HG03159 (cell line): Measurements from ENCODE around the gene PTGFRN.

Source experiments
- ATAC-seq: cut with Tn5 transposase; IDR thresholded peaks from one replicate; pipeline ENCODE4 v1.9.1; 2021; ENCODE audit warnings: mild to moderate bottlenecking, moderate library complexity; ENCODE audit not compliant: unreplicated experiment

PTGFRN gene

DNA sequence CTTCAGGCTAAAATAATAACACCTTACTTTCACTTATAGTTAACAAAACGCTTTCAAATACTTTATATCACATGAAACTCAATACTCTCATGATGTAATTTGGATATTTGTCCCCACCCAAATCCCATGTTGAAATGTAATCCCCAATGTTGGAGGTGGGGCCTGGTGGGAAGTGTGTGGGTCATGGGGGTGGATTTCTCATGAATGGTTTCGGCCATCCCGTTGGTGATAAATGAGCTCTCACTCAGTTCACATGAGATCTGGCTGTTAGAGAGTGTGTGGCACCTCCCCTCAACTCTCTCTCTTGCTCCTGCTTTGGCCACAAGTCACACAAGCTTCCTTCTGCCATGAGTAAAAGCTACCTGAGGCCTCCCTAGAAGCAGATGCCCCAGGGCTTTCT, 22.5 kb upstream of the PTGFRN start:
- no peak for ATAC-seq

DNA sequence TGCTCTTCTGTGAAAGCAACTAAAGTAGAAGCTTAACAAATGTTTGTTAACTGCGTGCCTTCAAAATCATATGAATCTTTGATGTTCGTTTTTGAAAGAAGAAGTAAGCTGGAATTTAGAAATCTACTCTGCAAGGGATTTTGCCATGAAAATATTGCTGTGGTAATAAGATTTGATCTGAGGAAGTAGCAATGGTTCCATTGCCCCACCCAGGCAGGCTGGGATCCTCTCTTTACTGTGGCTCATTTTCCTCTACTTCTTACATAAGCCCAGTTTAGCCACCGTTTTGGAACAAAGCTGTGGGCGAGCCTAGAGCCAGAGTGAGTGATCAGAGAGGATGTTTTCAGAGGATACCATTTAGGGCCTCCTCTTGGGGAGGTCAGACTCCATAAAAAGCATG, 20.3 kb upstream of the PTGFRN start:
- ATAC-seq, result no peak

DNA sequence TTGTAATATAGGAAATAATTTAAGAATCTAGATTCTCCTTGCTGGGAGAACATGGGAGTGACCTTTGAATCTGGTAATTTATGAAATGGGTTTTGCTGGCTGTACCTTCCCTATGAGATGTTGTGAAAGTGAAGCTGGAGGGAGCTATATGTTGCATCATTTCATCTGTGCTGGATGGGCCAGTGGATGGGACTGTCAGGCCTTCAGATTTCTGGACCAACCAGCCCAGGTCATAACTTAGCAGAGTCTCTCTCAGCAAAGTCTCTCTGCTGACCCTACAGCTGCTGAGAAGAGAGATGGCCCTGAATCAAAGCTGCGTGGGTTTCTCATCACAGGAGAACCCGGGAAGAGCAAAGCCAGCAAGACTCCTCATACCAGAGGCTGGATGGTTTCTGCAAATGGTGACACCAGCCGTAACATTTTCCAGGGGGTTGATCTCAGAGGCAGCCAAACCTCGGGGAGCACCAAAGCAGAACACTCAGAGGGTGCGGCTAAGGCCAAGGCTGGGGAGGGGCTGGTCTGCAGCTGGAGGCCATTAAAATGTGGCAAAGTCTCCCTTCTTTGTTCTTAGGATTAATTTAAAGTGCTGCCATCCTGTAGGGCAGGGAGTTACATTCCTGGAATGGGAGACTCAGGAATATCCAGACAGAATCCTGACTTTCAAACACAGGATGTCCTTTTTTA, 18.2 kb upstream of the PTGFRN start:
- no peak for ATAC-seq

DNA sequence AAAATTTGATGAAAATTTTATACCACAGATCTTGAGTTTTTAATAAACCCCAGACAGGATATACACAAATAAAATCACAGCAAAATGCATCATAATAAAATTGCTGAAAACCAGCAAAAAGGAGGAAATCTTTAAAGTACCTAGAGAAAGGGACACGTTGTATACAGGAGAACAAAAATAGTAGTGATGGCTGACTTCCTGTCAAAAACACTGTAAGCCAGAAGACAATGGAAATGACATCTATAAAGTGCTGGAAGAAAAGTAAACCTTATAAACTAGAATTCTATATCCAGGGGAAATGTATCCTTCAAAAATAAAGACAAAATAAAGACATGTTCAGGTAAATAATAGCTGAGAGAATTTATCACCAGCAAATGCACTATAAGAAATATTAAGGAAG, 14.6 kb upstream of the PTGFRN start:
- ATAC-seq, result no peak

DNA sequence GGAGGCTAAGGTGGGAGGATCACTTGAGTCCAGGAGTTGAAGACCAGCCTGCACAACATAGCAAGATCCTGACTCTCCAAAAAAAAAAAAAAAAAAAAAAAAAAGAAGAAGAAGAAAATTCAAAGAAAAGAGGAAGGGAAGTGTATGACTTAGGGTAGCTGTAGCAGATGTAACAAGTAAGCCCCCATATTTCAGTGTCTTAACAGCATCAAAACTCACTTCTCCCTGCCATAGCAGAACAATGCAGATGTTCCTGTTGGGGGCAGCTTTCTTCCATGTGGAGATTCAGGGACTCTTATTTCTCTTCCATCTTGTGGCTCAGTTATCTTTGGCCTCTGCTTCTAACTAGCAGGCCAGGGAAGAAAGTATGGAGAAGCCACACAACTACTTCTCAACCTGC, 10.2 kb upstream of the PTGFRN start:
- ATAC-seq, result no peak

DNA sequence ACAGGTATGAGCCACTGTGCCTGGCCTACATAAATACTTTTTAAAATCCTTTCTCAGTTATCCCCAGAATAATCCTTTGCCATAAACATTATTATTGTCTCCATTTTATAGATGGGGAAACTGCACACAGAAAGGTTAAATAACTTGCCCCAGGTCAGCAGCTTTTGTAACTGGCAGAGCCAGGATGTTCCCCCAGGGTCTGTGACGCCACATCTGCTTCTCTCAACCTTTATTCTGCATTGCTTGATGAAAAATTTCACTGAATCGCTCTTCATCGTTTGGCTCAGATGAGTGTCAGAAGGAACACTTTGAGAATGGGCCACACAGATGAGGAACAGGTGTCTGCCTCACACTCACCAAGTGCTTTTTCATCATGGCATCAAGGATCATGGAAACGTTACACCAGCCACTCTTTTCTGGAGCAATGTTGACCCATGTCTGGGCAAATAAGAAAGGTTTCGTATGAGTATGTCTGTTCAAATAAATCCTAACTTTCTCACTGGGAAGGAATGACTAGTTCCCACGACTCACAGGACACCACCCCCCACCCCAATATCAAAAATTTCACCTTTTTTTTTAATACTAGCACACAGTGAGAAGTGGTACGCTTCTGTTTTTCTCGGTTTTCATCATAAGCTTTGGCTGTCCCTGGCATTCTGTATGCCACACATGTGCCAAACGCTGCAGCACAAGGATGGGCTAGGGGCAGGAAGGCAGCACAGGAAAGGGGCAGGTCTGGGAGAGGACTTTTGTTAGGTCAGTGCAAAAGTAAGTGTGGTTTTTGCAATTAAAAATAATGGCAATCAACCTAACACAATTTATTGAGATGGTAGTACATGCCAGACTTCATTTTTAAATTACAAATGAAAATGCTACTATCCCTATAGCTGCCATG, 9.0 kb upstream of the PTGFRN start:
- ATAC-seq, result no peak

DNA sequence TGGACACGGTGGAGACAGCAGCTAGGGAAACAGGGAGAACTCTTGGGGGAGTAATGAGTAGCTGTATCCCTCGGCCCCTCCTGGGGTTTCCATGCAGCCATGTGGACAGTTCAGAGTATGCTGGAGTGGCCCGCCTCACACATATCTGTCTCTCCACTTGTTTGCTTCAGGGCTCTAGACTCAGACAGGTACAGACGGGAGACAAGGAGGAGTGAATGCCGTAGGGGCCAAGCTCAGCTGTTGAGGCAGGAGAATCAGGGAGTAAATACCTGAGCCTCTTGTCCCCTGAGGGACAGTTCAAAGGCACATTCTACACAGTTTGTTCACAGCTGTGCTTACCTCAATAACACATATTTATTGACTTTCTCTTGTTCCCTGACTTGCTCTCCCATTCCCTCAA, 7.7 kb upstream of the PTGFRN start:
- ATAC-seq, result no peak

DNA sequence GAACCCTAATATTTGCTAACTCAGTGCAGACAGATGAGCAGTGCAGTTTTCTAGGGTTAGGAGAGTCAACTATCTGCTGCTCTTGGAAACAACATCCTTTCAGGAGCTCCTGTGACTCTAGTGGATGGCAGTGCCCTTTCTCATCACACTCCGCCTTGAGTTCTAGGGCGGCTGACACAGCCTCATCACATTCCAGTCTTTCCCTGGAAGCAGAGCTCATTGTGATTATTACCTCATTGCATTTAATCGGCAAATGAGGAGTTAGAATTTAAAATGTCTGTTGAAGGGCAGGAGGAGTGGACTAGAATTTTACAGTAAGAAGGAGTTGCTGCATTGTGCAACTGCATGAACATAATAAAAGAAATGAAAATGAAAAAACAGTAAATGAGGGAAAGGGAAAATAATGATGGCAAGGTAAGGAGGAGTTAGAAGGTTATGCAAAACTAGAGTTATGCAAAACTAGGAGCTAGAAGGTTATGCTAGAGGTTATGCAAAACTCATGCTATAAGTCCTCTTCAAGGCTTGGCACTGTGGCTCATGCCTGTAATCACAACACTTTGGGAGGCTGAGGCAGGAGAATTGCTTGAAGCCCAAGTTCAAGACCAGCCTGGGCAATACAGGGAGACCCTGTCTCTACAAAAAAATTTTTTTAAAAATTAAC, 6.9 kb upstream of the PTGFRN start:
- ATAC-seq, result no peak

DNA sequence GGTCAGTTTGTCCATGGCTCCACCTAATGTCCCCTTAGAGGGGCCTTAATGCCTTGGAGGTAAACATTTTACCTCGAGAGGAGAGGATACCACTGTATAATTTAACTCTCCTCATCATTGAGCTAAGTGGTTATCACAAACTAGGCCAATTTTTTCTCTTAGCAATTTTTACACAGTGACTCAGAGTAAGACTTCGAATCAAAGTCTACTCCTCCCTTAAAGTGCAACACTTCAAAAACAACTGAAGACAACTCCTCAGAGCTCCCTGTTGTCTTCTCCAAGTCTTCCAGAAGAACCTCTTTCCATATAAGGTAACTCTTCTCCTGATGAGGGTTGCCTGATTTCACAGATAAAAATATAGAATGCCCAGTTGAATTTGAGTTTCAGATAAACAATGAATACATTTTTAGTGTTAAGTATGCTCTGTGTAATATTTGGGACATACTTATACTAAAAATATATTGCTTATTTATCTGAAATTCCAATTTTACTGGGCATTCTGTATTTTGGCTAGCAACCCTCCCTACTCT, 4.9 kb upstream of the PTGFRN start:
- no peak for ATAC-seq

DNA sequence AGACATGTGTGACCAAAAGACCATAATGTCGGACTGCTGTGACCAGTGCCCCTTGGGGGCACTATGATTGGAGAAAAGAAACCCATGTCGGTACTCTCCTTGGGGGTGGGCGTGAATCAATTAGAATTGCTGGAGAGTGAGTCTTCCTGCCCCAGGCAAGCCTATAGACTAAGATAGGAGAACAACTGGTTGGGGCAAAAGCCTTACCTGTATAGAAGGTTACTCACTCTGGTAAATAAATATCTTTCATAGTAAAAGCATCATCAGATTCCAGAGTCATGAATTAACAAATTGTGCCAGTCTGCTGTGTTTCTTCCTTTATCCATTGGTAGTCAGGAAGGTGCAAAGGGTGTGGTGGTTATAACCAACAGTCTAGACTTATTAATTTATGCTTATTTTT, 2.9 kb upstream of the PTGFRN start:
- no peak for ATAC-seq

DNA sequence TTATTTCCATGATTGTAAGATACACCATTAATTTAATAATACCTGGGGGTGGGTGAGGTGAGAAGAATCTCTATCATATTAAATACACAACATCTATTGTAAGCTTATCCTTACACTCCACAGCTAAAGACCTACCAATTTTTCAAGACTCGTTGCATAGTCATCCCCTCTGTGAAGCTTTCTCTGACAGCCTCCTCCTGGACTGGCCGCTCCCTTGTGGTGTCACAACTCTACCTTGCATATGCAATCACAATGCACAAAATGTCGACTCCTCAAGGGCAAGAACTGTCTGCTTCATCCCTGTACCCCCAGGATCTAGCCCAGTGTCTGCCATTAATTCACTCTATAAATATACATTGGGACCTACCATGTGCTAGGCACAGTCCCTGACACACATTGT, 2.4 kb upstream of the PTGFRN start:
- no peak for ATAC-seq

DNA sequence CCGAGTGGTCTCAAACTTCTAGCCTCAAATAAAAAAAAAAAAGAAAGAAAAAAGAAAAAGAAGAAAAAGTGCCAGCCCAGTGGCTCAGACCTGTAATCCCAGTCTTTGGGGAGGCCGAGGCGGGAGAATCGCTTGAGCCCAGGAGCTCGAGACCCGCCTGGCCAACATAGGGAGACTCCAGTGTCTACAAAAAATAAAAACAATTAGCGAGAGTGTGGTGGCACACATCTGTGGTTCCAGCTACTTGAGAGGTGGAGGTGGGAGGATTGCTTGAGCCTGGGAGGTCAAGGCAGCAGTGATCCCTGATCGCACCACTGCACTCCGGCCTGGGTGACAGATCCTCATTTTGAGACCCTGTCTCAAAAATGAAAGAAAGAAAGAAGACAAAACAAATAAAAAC, 1.4 kb upstream of the PTGFRN start:
- no peak for ATAC-seq

DNA sequence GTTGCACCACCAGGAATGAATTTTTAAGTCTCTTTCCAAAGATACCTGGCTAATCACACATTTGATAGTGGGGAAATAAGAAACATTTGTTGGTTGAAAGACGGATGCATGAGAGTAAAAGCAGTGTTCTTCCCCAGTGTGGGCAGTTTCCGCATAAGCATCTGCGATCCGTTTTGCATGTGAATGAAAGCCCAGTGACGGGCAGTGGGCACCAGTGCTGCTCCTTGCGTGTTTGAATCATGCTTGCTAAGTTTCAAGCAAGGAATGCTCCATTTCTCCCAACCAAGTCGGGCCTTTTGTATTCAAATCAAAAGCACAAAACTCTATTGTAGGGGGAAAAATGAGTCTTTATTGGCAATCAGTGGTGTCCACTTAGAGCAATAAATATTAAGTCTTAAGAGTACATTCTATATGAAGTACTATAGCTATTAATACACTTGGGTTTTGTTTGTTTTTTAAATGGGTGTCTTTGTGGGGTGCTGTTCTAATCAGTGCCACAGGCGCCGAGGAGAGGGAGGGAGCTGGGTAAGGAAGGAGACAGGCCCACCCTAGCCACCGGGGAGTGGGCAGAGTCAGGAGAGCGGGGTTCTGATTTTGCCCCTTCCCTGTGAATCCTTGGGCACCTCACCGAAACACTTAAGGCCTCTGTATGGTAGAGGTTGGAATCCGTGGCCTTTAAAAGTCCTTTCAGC, 750 bp upstream of the PTGFRN start:
- no peak for ATAC-seq

DNA sequence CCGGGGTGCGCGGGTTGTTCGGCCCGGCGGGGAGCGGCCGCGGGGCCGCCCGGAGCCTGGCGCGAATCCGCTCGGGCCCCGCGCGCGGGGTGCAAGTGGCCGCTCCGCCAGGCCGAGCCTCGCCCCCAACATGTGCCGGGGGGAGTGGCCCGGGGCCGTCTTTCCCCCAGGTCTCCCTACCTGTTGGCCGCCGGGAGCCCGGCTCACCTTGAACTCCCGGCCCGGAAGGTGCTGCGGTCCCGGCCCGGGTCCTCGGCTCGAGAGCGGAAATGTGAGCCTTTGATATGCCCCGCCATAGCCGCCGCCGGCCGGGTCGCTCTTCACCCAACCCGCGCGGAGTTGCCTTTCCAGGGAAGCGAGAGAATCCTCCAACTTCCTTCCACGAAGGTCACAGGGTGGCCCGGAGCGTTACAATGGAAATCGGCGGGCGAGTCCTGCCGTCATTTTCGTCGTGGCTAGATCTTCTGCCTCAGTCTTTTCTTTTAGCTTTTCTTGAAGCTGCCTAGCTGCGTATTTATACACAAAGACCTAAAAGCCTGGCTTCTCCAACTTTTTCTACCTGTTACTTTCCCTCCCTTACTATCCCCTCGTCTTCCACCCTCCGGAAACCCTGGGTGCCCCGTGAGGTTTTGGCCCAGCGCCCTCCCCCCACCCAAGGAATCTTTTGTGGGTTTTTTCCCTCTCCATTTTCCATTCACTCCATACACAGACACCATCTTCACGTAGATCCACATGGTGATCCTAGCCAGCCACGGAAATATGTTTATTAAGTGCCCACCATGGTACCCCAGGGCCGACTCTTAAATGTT, 867 bp downstream of the PTGFRN start:
- no peak for ATAC-seq

DNA sequence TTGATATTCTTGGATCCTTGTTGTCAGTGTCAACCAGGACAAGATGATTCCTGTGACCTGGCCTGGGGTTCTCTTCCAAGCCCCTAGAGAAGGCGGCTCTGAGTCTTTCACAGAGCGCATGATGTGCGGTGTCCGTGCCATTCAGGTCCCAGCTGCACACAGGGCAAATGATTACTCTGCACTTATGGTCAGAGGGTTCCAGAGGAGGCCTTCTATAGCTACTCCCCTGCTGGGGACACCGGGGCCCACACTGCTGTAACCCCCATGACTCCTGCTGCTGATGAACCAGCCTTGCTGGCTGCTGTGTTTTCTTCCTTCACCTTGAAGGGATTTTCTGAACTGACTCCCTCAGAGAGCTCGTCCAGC, 1.5 kb downstream of the PTGFRN start:
- no peak for ATAC-seq

DNA sequence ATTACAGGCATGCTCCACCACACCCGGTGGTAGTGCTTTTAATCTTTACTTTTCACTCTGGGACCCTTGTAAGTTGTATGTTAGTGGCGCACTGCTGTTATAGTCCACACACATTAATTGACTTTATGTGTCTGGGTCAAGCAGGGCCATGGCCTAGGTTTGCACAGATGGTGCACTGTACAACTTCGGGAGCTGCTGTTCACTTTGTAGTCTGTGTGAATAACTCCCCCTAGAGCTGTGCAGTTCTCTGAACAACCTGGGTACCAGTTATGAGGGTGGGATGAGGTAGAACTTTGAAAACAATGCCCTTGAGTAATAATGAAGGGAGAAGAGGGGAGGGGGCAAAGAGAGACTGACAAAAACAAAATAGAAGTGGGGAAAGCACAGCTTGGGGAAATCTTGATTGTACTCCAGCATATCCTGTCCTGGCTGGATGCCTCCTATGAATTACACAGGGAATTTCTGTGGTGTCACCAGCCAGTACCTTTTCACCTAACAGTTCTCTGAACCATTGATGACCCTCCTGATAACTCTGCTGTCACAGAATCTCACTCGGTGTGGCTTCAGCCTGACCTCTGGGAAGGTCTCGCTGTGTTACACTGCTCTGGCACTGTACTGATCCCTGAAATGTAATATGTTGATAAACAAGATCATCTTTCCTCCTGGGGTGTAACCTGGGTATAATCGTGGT, 2.2 kb downstream of the PTGFRN start:
- no peak for ATAC-seq

DNA sequence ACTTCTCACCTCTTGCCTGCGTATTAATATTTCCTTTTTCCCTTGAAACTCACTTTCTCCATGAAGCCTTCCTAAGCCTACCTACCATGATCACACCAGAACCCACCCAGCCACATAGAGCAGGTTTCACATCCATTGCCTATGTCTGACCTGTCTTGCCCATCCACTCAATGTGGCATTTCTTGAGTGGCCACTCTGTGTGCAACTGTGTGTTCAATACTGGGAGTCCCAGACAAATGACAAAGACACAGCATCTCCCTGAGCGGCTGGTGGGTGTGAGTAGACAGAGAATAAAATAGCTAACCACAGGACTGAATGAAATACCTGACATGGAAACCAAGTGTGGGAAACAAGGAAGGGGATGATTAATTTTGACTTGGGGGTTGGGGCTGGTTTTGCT, 3.1 kb downstream of the PTGFRN start:
- no peak for ATAC-seq

DNA sequence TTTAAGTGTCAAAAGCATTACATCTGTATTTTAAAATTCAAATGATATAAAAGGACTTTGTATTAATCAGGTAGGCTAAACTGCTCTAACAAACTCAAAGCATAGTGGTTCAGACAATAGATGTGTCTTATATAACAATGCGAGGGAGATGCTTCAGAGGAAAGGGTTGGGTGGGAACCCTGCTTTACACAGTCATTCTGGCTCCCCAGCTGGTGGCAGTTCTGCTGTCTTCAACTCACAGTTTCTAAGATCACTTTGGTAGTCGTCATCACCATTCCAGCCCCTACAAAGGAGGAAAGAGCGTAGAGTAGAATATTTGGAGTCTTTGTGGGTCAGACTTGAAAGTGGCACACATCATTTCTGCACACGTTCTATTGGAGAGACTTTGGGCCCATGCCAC, 4.2 kb downstream of the PTGFRN start:
- ATAC-seq, result no peak

DNA sequence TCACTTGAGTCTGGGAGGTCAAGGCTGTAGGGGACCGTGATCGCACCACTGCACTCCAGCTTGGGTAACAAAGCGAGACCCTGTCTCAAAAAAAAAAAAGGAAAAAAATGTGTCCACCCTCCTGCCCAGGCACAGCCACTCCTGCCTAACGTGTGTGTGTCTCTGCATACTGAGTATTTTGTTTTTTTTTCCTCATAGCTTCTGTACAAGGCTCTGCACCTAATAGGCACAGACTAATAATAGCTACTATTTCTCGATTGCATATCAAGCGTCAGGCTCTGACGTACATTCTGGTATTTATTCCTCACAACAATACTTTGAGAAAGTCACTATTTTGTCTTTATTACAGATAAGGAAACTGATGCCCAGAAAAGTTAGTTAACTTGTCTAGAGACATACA, 5.0 kb downstream of the PTGFRN start:
- ATAC-seq, result no peak
